HG03442 (cell line): ENCODE measurements around the gene TICRR.
"Not testable (repeated sequence)": the region's sequence is repeated elsewhere in the genome, so short reads cannot be mapped to it uniquely, and the experiment has no call there.

Experiments
- ATAC-seq: cut with Tn5 transposase; IDR thresholded peaks from one replicate; pipeline ENCODE4 v1.9.1; 2021; ENCODE audit warnings: mild to moderate bottlenecking, moderate library complexity; ENCODE audit not compliant: unreplicated experiment

TICRR gene

GRCh38 chr15:89559769-89560264, 15.5 kb upstream of the TICRR start:
- ATAC-seq = no peak

GRCh38 chr15:89566181-89566580, 9.1 kb upstream of the TICRR start:
- ATAC-seq = no peak

- ATAC-seq = no peak
Measured at GRCh38 chr15:89566621-89567294, 8.5 kb upstream of the TICRR start.

DNA sequence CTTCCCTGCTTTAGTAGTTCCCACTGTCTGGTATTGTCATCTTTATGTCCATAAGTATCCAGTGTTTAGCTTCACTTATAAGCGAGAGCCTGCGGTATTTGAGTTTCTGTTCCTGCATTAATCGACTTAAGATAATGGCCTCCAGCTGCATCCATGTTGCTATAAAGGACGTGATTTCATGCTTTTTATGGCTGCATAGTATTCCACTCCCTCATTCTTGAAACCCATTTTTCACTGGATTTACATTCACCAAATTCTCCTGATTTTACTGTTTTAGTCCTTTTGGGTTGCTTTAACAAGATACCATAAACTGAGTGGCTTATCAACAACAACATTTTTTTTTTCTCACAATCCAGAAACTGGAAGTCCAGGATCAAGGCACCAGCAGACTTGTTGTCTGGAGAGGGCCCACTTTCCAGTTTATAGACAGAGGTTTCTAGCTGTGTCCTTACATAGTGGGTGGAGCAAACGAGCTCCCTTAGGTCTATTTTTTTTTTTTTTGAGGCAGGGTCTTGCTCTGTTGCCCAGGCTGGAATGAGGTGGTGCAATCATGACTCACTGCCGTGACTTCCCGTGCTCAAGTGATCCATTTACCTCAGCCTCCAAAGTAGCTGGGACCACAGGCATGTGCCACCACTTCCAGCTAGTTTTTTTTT, 6.1 kb upstream of the TICRR start:
- ATAC-seq = no peak

GRCh38 chr15:89575656-89576416, 567 bp downstream of the TICRR start:
- ATAC-seq = peak; percentile 19

GRCh38 chr15:89576417-89576773, 1.1 kb downstream of the TICRR start:
- no peak for ATAC-seq

DNA sequence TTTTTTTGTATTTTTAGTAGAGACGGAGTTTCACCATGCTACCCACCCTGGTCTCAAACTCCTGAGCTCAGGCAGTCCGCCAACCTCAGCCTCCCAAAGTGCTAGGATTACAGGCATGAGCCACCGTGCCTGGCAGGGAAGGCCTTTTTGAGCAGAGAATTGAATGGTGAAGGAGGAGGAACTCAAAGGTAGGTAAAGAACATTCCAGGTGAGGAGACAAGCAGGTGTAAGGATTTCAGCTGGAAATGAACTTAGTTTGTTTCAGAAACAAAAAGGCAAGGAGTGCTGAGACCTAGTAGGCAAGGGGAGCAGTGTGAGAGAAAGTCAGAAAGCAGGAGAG, 2.5 kb downstream of the TICRR start:
- no peak for ATAC-seq

- ATAC-seq = no peak
Measured at GRCh38 chr15:89578146-89578545, 2.9 kb downstream of the TICRR start.

GRCh38 chr15:89580747-89581146, 5.5 kb downstream of the TICRR start:
- not testable (repeated sequence) for ATAC-seq

DNA sequence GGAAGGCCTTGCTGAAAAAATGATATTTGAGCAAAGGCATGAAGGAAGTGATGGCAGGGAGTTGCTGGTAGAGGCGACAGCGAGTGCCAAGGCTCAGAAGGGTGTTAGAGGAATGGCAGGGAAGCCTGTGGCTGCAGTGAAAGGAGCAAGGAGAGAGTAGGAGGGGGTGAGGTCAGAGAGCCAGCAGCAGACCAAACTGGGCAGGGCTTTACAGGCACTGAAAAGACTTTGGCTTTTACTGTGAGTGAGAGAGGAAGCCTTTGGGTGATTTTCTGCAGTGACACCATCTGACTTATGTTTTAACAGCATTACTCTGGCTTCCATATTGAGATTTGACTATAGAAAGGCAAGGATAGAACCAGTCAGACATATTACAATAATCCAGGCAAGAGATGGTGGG, 11.4 kb downstream of the TICRR start:
- no peak for ATAC-seq

DNA sequence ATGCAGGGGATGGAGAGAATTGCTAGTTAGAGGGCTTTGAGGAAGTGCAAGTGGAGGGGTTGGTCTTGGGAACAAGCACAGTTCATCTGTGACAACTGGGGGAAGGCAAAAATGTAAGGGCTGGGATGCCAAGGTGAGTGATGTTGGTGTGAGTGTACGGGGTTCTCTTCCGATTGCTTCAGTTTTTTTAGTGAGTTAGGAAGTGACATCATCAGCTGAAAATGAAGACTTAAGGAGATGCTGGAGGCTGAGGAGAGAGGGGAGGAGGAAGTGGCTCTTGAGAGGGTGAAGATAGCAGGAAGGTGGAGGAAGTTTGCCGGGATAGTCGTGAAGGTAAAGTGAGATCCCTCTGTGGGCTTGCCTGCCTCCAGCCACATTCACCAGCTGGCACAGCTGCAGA, 12.7 kb downstream of the TICRR start:
- ATAC-seq = no peak

DNA sequence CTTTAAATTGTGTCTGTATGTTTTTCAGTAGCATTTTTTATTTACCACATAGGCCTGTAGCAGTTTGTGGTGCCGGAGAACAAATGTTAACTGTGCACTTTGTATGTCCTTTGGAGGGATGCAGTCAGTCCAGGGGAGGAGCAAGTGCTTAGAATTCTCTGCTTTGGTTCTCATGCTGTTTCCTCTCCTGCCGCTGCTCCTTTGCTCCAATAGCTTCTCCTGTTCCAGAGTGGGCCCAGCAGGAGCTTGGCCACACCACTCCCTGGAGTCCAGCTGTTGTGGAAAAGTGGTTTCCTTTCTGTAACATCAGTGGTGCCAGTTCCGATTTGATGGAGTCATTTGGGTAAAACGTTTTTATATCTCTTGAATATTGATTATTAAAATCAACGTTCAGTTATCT, 16.6 kb downstream of the TICRR start:
- no peak for ATAC-seq

DNA sequence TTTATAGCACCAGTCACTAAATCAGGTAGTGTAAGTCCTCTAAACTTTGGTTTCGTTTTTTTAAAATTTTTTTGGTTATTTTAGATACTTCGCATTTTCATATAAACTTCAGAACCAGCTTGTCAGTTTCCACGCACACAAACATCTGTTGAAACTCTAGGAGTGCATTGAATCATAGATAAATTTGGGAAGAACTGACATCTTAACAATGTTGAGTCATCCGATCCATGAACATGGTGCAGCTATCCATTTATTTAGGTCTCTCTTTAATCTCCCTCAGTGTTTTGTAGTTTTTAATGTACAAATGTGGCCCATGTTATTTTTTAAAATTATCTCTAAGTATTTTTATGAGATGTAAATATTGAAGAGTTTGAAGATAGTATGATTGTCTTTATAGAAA, 17.7 kb downstream of the TICRR start:
- ATAC-seq = no peak

GRCh38 chr15:89599021-89599420, 23.8 kb downstream of the TICRR start:
- no peak for ATAC-seq

DNA sequence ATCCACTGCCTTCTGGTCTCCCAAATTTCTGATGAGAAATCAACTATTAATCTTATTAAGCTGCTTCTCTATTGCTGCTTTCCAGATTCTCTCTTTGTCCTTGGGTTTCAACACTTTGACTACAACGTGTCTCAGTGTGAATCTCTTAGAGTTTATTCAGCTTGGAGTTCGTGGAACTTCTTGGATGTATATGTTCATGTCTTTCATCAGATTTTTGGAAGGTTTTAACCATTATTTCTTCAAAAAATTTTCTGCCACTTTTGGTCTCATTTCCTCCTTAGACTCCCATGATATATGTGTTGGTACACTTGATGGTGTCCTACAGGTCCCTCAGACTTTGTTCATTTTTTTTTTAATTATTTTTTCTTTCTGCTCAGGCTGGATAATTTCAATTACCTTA, 36.0 kb downstream of the TICRR start:
- no peak for ATAC-seq

DNA sequence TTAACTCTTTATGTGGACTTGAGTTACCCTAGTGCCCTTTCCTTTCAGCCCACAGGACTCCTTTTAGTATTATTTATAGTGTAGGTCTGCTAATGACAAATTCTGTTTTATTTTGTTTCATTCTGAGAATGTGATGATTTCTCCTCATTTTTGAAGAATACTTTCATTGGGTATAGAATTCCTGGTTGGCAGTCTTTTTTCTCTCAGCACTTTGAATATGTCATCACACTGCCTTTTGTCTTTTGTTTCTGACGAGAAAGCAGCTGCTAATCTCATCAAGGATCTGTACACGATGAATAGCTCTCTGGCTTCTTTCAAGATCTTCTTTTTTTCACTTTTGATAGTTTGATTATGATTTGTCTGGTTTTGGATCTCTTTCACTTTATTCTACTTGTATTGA, 37.8 kb downstream of the TICRR start:
- no peak for ATAC-seq

- ATAC-seq = no peak
Measured at GRCh38 chr15:89614164-89614563, 38.9 kb downstream of the TICRR start.

GRCh38 chr15:89615135-89615534, 39.9 kb downstream of the TICRR start:
- no peak for ATAC-seq

GRCh38 chr15:89616228-89616627, 41.0 kb downstream of the TICRR start:
- no peak for ATAC-seq

DNA sequence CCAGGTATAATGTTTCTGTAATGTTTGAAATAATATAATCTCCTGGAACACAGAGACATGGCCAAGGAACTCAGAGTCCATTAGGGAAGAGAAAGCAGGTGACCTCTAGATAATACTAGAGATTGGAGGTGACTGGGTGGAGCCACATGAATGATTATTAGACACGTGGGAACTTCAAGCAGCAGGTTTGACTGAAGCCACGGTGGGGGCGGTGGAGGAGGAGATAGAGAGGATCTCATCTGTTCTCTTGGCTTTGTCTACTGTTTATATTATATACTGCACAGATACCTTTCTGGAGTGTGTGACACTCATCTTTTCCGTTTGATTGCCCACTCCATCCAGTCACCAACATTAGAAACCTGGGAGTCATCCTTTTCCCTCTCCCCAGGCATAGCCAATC, 46.3 kb downstream of the TICRR start:
- ATAC-seq = no peak

DNA sequence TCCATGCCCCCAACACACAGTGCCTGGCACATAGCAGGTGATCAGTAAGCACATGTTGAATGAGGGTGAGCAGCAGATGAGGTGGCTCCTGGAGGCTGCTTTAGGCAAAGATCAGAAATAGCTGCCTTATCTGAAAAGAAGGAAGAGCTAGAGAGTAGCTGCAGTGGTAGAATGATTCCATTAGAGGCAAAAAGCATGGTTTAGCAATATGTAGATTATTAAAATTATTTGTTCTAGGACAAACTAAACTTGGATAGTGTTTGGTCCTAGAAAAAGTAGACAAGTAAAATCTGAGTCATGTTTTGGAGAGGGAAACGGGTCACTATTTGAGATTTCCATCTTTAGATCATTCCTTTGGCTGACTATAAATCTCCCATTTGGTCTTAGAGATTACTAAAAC, 47.9 kb downstream of the TICRR start:
- ATAC-seq = no peak

- ATAC-seq = no peak
Measured at GRCh38 chr15:89625716-89626115, 50.4 kb downstream of the TICRR start.
